GM23338 (cell line): ENCODE data around the gene SFN. TPM values are rescaled to one million over a fixed set of nuclear protein-coding genes. Genes with fewer than 3 reads are reported as not detected.

Source experiments
- ATAC-seq: fragments of 200-7000 bp; cut with Tn5 transposase; 3 replicates; pipeline ENCODE4 v1.9.1; 2020
- DNase-seq: peaks from one replicate; pipeline ENCODE4 v3.0.0-alpha.2; 2015; ENCODE audit warnings: low spot score
- H2AFZ ChIP-seq: fragments of 200-600 bp; sonication (generic); 2 replicates; pipeline ENCODE4 v1.8.0; 2016; ENCODE audit warnings: antibody characterized with exemption, mild to moderate bottlenecking, moderate library complexity
- H3F3A ChIP-seq: fragments of 200-600 bp; sonication (generic); replicated peaks from 2 replicates; pipeline ENCODE4 v1.8.0; 2017; ENCODE audit warnings: antibody characterized with exemption, mixed run types, low read depth
- H3K27ac ChIP-seq: fragments of 200-600 bp; sonication (generic); 2 replicates; pipeline ENCODE4 v1.6.1; 2016; ENCODE audit warnings: low read depth
- H3K27me3 ChIP-seq: fragments of 200-600 bp; sonication (generic); 2 replicates; pipeline ENCODE4 v1.8.0; 2016; ENCODE audit warnings: mild to moderate bottlenecking, mixed run types, moderate library complexity; ENCODE audit not compliant: insufficient read depth
- H3K36me3 ChIP-seq: fragments of 200-600 bp; sonication (generic); 2 replicates; pipeline ENCODE4 v1.8.0; 2016; ENCODE audit warnings: mild to moderate bottlenecking; ENCODE audit not compliant: insufficient read depth
- H3K4me1 ChIP-seq: fragments of 200-600 bp; sonication (generic); 2 replicates; pipeline ENCODE4 v1.8.0; 2016; ENCODE audit warnings: mild to moderate bottlenecking, moderate library complexity; ENCODE audit not compliant: insufficient read depth
- H3K4me2 ChIP-seq: fragments of 200-600 bp; sonication (generic); 2 replicates; pipeline ENCODE4 v1.7.1; 2017; ENCODE audit warnings: mixed run types
- H3K4me3 ChIP-seq: fragments of 200-600 bp; sonication (generic); 2 replicates; pipeline ENCODE4 v1.6.1; 2016; ENCODE audit warnings: mixed run types
- H3K79me2 ChIP-seq: fragments of 200-600 bp; sonication (generic); replicated peaks from 2 replicates; pipeline ENCODE4 v1.8.0; 2017; ENCODE audit warnings: mild to moderate bottlenecking; ENCODE audit not compliant: insufficient read depth
- H3K9me2 ChIP-seq: fragments of 200-600 bp; sonication (generic); 2 replicates; pipeline ENCODE4 v1.8.0; 2017; ENCODE audit not compliant: insufficient read depth
- H4K20me1 ChIP-seq: fragments of 200-600 bp; sonication (generic); replicated peaks from 2 replicates; pipeline ENCODE4 v1.8.0; 2017; ENCODE audit warnings: mild to moderate bottlenecking; ENCODE audit not compliant: insufficient read depth
- H3K27ac Mint-ChIP-seq: 2 replicates; pipeline ENCODE4 v1.8.0; 2020; ENCODE audit warnings: inconsistent platforms, mild to moderate bottlenecking, moderate library complexity, mixed read lengths
- H3K27me3 Mint-ChIP-seq: 3 replicates; pipeline ENCODE4 v1.8.0; 2022; ENCODE audit warnings: low read depth, mild to moderate bottlenecking, moderate library complexity, mixed read lengths, inconsistent platforms; ENCODE audit not compliant: insufficient read depth, poor library complexity
- H3K36me3 Mint-ChIP-seq: 3 replicates; pipeline ENCODE4 v1.8.0; 2021; ENCODE audit warnings: low read depth, mild to moderate bottlenecking, inconsistent platforms, moderate library complexity, mixed read lengths
- H3K4me1 Mint-ChIP-seq: 3 replicates; pipeline ENCODE4 v1.8.0; 2020; ENCODE audit warnings: mild to moderate bottlenecking, inconsistent platforms, mixed read lengths
- H3K4me3 Mint-ChIP-seq: 3 replicates; pipeline ENCODE4 v1.8.0; 2021; ENCODE audit warnings: moderate library complexity, mild to moderate bottlenecking, inconsistent platforms, mixed read lengths
- H3K9me3 Mint-ChIP-seq: 3 replicates; pipeline ENCODE4 v1.8.0; 2020; ENCODE audit warnings: moderate library complexity, mild to moderate bottlenecking, inconsistent platforms, mixed read lengths
- CREB1 ChIP-seq: fragments of 250-450 bp; sonication (Bioruptor Pico); IDR thresholded peaks from 2 replicates; pipeline ENCODE4 v1.5.0; 2020; ENCODE audit warnings: low read depth, mild to moderate bottlenecking, moderate library complexity
- CTCF ChIP-seq, 2 experiments: fragments of 200-600 bp in 1 of 2; sonication (generic) in 1 of 2; conservative IDR thresholded peaks; 2 replicates each; pipeline versions ENCODE4 v1.5.1 to v1.6.1; 2016 to 2017; ENCODE audit warnings: antibody characterized with exemption in 2 of 2, low read depth in 2 of 2, mild to moderate bottlenecking in 2 of 2, moderate library complexity in 1 of 2
- ETS1 ChIP-seq: IDR thresholded peaks from 2 replicates; pipeline ENCODE4 v1.6.1; 2016; ENCODE audit warnings: antibody characterized with exemption
- EZH2 ChIP-seq: fragments of 200-600 bp; sonication (generic); IDR thresholded peaks from one replicate; pipeline ENCODE4 v1.8.0; 2017; ENCODE audit warnings: antibody characterized with exemption, mild to moderate bottlenecking, low read depth; ENCODE audit not compliant: unreplicated experiment
- EZH2phosphoT487 ChIP-seq: fragments of 200-600 bp; sonication (generic); IDR thresholded peaks from one replicate; pipeline ENCODE4 v1.8.1; 2018; ENCODE audit warnings: antibody characterized with exemption; ENCODE audit not compliant: unreplicated experiment
- JUNB ChIP-seq: IDR thresholded peaks from one replicate; pipeline ENCODE4 v1.6.1; 2016; ENCODE audit warnings: antibody characterized with exemption; ENCODE audit not compliant: unreplicated experiment
- NANOG ChIP-seq: IDR thresholded peaks from 2 replicates; pipeline ENCODE4 v1.6.1; 2016; ENCODE audit warnings: antibody characterized with exemption, borderline replicate concordance
- ZNF462 ChIP-seq: fragments of 250-450 bp; sonication (Bioruptor Pico); IDR thresholded peaks from 2 replicates; pipeline ENCODE4 v1.5.0; 2020; ENCODE audit warnings: mild to moderate bottlenecking, moderate library complexity
- polyA plus RNA-seq: library from polyadenylated mRNA; unstranded; fragments of >200 nt; fragmentation: Nextera tagmentation; extraction: Ambion mirVana; gene quantifications from 2 replicates; pipeline ENCODE4 v1.2.1, GENCODE V29; 2016
- total RNA-seq: library from RNA; depleted of rRNA; stranded (reverse); fragments of >200 nt; shearing (Covaris generic); gene quantifications from 2 replicates; pipeline ENCODE4 v1.2.3, GENCODE V29; 2014

Gene SFN
- total and polyA plus RNA-seq, 2 experiments from 2014 or later: 1.8 to 2.6 TPM

DNA sequence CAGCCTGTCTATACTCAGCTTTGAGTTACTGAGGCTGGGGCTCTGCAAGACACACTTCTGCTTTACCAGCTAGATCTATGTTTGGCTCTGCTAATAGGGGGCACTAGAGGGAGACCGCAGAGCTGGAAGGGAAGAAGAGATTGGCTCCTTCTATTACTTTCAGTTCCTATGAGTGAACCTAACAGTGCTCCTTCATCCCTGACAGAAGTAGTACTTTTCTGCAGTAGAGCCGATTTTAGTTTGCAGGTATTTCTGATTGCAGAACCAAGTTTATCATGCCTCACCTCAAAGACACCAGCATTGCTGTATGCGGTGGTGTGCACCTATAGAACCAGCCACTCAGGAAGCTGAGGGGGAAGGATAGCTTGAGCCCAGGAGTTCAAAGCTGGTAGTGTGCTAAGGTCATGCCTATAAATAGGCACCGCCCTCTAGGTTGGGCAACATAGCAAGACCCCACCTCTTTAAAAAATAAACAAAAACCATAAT, 42.1 kb upstream of the SFN start:
- Mint-ChIP-seq H3K27me3 (peaks cover 8% of the 10 kb centered on the region), H3K27ac (no peak overlapping the region), H3K4me3 (no peak overlapping the region), H3K4me1 (peaks cover 8% of the 10 kb centered on the region; the same call in 2 of the 3 replicates), H3K36me3 (peaks cover 12% of the 10 kb centered on the region), H3K9me3 (peaks cover 22% of the 10 kb centered on the region)
- Histone ChIP-seq H3K36me3 (no peaks in the 10 kb centered on the region), H4K20me1 (no peaks in the 10 kb centered on the region), H3F3A (peaks cover 3% of the 10 kb centered on the region; the same call in 1 of the 2 replicates), H3K27me3 (no peaks in the 10 kb centered on the region), H3K9me2 (no peaks in the 10 kb centered on the region), H2AFZ (no peak overlapping the region), H3K4me2 (no peak overlapping the region), H3K27ac (no peak overlapping the region), H3K4me1 (peaks cover 11% of the 10 kb centered on the region; the same call in 1 of the 2 replicates), H3K79me2 (no peaks in the 10 kb centered on the region), H3K4me3 (no peak overlapping the region)
- DNase-seq: peak; percentile 27
- ATAC-seq: peak; percentile 64
- peak; percentile 24 to 46; a peak in 3 of 4 replicates for TF ChIP-seq CTCF (conservative IDR thresholded peaks at IDR 0.05; ENCODE audit: low read depth in 2 of 2)
- TF ChIP-seq NANOG: no peak
- TF ChIP-seq ETS1: no peak
- TF ChIP-seq JUNB: no peak

- H3K9me2 ChIP-seq: no peaks in the 10 kb centered on the region
- no peak overlapping the region for H3K27ac ChIP-seq
- peaks cover 20% of the 10 kb centered on the region for H3K4me1 ChIP-seq
- ATAC-seq (peak; percentile 24), DNase-seq (peak; percentile 58)
- H3K36me3 Mint-ChIP-seq: peaks cover 6% of the 10 kb centered on the region
- H3K27me3 ChIP-seq: peaks cover 3% of the 10 kb centered on the region; the same call in 1 of the 2 replicates
- H3K4me2 ChIP-seq: no peak overlapping the region
- peaks cover 20% of the 10 kb centered on the region for H3K4me1 Mint-ChIP-seq
- H3K27ac Mint-ChIP-seq: no peak overlapping the region
- no peaks in the 10 kb centered on the region for H3K79me2 ChIP-seq
- H3F3A ChIP-seq: peaks cover 3% of the 10 kb centered on the region; the same call in 1 of the 2 replicates
- H3K9me3 Mint-ChIP-seq: peaks cover 15% of the 10 kb centered on the region
- no peaks in the 10 kb centered on the region for H3K36me3 ChIP-seq
- H2AFZ ChIP-seq: no peak overlapping the region
- no peaks in the 10 kb centered on the region for H4K20me1 ChIP-seq
- H3K4me3 ChIP-seq: no peak overlapping the region
- no peak overlapping the region for H3K4me3 Mint-ChIP-seq
- peaks cover 21% of the 10 kb centered on the region for H3K27me3 Mint-ChIP-seq
- TF ChIP-seq EZH2 (no peak), JUNB (no peak), ZNF462 (CRISPR knock-in tag) (no peak), CTCF (conservative IDR thresholded peaks at IDR 0.05; ENCODE audit: low read depth in 2 of 2) (no peak), EZH2phosphoT487 (no peak), CREB1 (no peak), NANOG (no peak)
Measured at GRCh38 chr1:26822737-26823395, 40.1 kb upstream of the SFN start.
